Nephron (organoid): ENCODE results near the gene STAB2.

ENCODE experiments used
- H3K27ac Mint-ChIP-seq, 3 experiments: 2 replicates each; pipeline ENCODE4 v1.8.0; 2020; ENCODE audit warnings: mixed read lengths in 3 of 3, mild to moderate bottlenecking in 2 of 3, moderate library complexity in 1 of 3
- H3K27me3 Mint-ChIP-seq: 2 replicates; pipeline ENCODE4 v1.8.0; 2021; ENCODE audit warnings: low read depth, mild to moderate bottlenecking, moderate library complexity, mixed read lengths
- H3K36me3 Mint-ChIP-seq: 2 replicates; pipeline ENCODE4 v1.8.0; 2020; ENCODE audit warnings: low read depth, mixed read lengths
- H3K4me1 Mint-ChIP-seq: 2 replicates; pipeline ENCODE4 v1.8.0; 2020; ENCODE audit warnings: mixed read lengths
- H3K4me3 Mint-ChIP-seq, 3 experiments: 2 replicates each; pipeline ENCODE4 v1.8.0; 2020; ENCODE audit warnings: mild to moderate bottlenecking in 3 of 3, mixed read lengths in 3 of 3, moderate library complexity in 2 of 3
- H3K9me3 Mint-ChIP-seq: 2 replicates; pipeline ENCODE4 v1.8.0; 2020; ENCODE audit warnings: mixed read lengths
- CTCF ChIP-seq, 3 experiments: fragments of 200-600 bp; sonication (generic); IDR thresholded peaks; one replicate each; pipeline ENCODE4 v1.5.0; 2021; ENCODE audit warnings: antibody characterized with exemption in 3 of 3; ENCODE audit not compliant: unreplicated experiment in 3 of 3

Gene STAB2

GRCh38 chr12:103756443-103756842, 169.4 kb downstream of the STAB2 start:
- no peak for TF ChIP-seq CTCF (IDR thresholded peaks at IDR 0.05; ENCODE audit: unreplicated experiment in 3 of 3)
- no peak overlapping the region for H3K4me3 Mint-ChIP-seq
- no peak overlapping the region for H3K27ac Mint-ChIP-seq
- no peaks in the 10 kb centered on the region for H3K36me3 Mint-ChIP-seq
- H3K9me3 Mint-ChIP-seq, result no peaks in the 10 kb centered on the region
- peaks cover 5% of the 10 kb centered on the region for H3K4me1 Mint-ChIP-seq
- H3K27me3 Mint-ChIP-seq, result peaks cover 3% of the 10 kb centered on the region

- no peak overlapping the region for H3K4me3 Mint-ChIP-seq
- no peaks in the 10 kb centered on the region for H3K9me3 Mint-ChIP-seq
- H3K4me1 Mint-ChIP-seq, result no peaks in the 10 kb centered on the region
- TF ChIP-seq CTCF (IDR thresholded peaks at IDR 0.05; ENCODE audit: unreplicated experiment in 3 of 3), result no peak
- H3K36me3 Mint-ChIP-seq, result no peaks in the 10 kb centered on the region
- H3K27ac Mint-ChIP-seq, result no peak overlapping the region
- H3K27me3 Mint-ChIP-seq, result peaks cover 3% of the 10 kb centered on the region
Observed at GRCh38 chr12:103757248-103757647, 170.2 kb downstream of the STAB2 start.

- H3K9me3 Mint-ChIP-seq, result no peaks in the 10 kb centered on the region
- no peaks in the 10 kb centered on the region for H3K4me1 Mint-ChIP-seq
- no peaks in the 10 kb centered on the region for H3K36me3 Mint-ChIP-seq
- no peak overlapping the region for H3K4me3 Mint-ChIP-seq
- TF ChIP-seq CTCF (IDR thresholded peaks at IDR 0.05; ENCODE audit: unreplicated experiment in 3 of 3), result no peak
- H3K27me3 Mint-ChIP-seq, result peaks cover 3% of the 10 kb centered on the region
- H3K27ac Mint-ChIP-seq, result no peak overlapping the region
Observed at GRCh38 chr12:103758310-103759089, 171.4 kb downstream of the STAB2 start.

GRCh38 chr12:103762473-103762872, 175.4 kb downstream of the STAB2 start:
- H3K27ac Mint-ChIP-seq, result no peak overlapping the region
- H3K4me3 Mint-ChIP-seq, result no peak overlapping the region
- H3K27me3 Mint-ChIP-seq, result peaks cover 2% of the 10 kb centered on the region
- H3K36me3 Mint-ChIP-seq, result no peaks in the 10 kb centered on the region
- H3K4me1 Mint-ChIP-seq, result no peaks in the 10 kb centered on the region
- no peaks in the 10 kb centered on the region for H3K9me3 Mint-ChIP-seq
- no peak for TF ChIP-seq CTCF (IDR thresholded peaks at IDR 0.05; ENCODE audit: unreplicated experiment in 3 of 3)

GRCh38 chr12:103765322-103765721, 178.2 kb downstream of the STAB2 start:
- Mint-ChIP-seq H3K9me3 (no peaks in the 10 kb centered on the region), H3K4me1 (peaks cover 8% of the 10 kb centered on the region), H3K27ac (no peak overlapping the region), H3K36me3 (no peaks in the 10 kb centered on the region), H3K27me3 (no peaks in the 10 kb centered on the region), H3K4me3 (no peak overlapping the region)
- no peak for TF ChIP-seq CTCF (IDR thresholded peaks at IDR 0.05; ENCODE audit: unreplicated experiment in 3 of 3)

- Mint-ChIP-seq H3K36me3 (no peaks in the 10 kb centered on the region), H3K4me1 (peaks cover 8% of the 10 kb centered on the region), H3K27ac (no peak overlapping the region), H3K9me3 (no peaks in the 10 kb centered on the region), H3K27me3 (no peaks in the 10 kb centered on the region), H3K4me3 (no peak overlapping the region)
- no peak for TF ChIP-seq CTCF (IDR thresholded peaks at IDR 0.05; ENCODE audit: unreplicated experiment in 3 of 3)
Observed at GRCh38 chr12:103766028-103766427, 179.0 kb downstream of the STAB2 start.
